Keratinocyte (primary cell): ENCODE data around the gene STEAP1. TPM values are rescaled to one million over a fixed set of nuclear protein-coding genes. Genes with fewer than 3 reads are reported as not detected.

ENCODE experiments used
- DNase-seq: peaks from one replicate; pipeline ENCODE4 v3.0.0-alpha.2; 2011; ENCODE audit warnings: low read depth, missing footprints, low spot score
- FAIRE-seq: peaks from 2 replicates; lab custom pipeline; 2011; peaks lifted over from hg19 to GRCh38; lab: Jason Lieb, UNC
- H2AFZ ChIP-seq: 2 replicates; pipeline ENCODE4 v1.6.0; 2012; ENCODE audit warnings: low read length, control low read depth, inconsistent platforms; ENCODE audit not compliant: control insufficient read depth
- H3K27ac ChIP-seq: 2 replicates; pipeline ENCODE4 v1.5.1; 2011; ENCODE audit warnings: low read length; ENCODE audit not compliant: control insufficient read depth, insufficient read depth
- H3K27me3 ChIP-seq: 3 replicates; pipeline ENCODE4 v1.6.0; 2011; ENCODE audit warnings: low read length; ENCODE audit not compliant: control insufficient read depth, insufficient read depth; ENCODE audit errors: extremely low read depth
- H3K36me3 ChIP-seq, 2 experiments: 2 replicates in 1 of 2; 3 replicates in 1 of 2; pipeline ENCODE4 v1.5.1; 2011; ENCODE audit warnings: low read length in 2 of 2, mild to moderate bottlenecking in 1 of 2; ENCODE audit not compliant: control insufficient read depth in 2 of 2, insufficient read depth in 2 of 2; ENCODE audit errors: extremely low read depth in 1 of 2
- H3K4me1 ChIP-seq: 3 replicates; pipeline ENCODE4 v1.5.1; 2011; ENCODE audit warnings: low read length; ENCODE audit not compliant: control insufficient read depth, insufficient read depth; ENCODE audit errors: extremely low read depth
- H3K4me2 ChIP-seq: 3 replicates; pipeline ENCODE4 v1.6.0; 2011; ENCODE audit warnings: low read depth, low read length; ENCODE audit not compliant: control insufficient read depth, insufficient read depth; ENCODE audit errors: extremely low read depth
- H3K4me3 ChIP-seq, 3 experiments: fragments of 200-600 bp in 1 of 3; sonication (generic) in 1 of 3; 2 replicates in 2 of 3; 3 replicates in 1 of 3; pipeline ENCODE4 v1.5.1; 2011 to 2016; ENCODE audit warnings: low read length in 3 of 3, mild to moderate bottlenecking in 3 of 3, control low read depth in 2 of 3, inconsistent platforms in 1 of 3, low read depth in 1 of 3, mixed read lengths in 1 of 3, mixed run types in 1 of 3, moderate library complexity in 1 of 3; ENCODE audit not compliant: control insufficient read depth in 2 of 3, insufficient read depth in 2 of 3; ENCODE audit errors: extremely low read depth in 1 of 3
- H3K79me2 ChIP-seq: 2 replicates; pipeline ENCODE4 v1.6.0; 2012; ENCODE audit warnings: low read length; ENCODE audit not compliant: control insufficient read depth, insufficient read depth
- H3K9ac ChIP-seq: 3 replicates; pipeline ENCODE4 v1.6.0; 2011; ENCODE audit warnings: low read length; ENCODE audit not compliant: control insufficient read depth, insufficient read depth; ENCODE audit errors: extremely low read depth
- H3K9me1 ChIP-seq: 3 replicates; pipeline ENCODE4 v1.6.0; 2011; ENCODE audit warnings: low read length; ENCODE audit not compliant: control insufficient read depth, insufficient read depth; ENCODE audit errors: extremely low read depth
- H3K9me3 ChIP-seq: 2 replicates; pipeline ENCODE4 v1.5.1; 2012; ENCODE audit warnings: low read depth, low read length; ENCODE audit not compliant: control insufficient read depth
- H4K20me1 ChIP-seq: 3 replicates; pipeline ENCODE4 v1.6.0; 2011; ENCODE audit warnings: low read length; ENCODE audit not compliant: control insufficient read depth, insufficient read depth; ENCODE audit errors: extremely low read depth
- EZH2 ChIP-seq: IDR thresholded peaks from one replicate; pipeline ENCODE4 v1.6.1; 2012; ENCODE audit warnings: inconsistent platforms, mild to moderate bottlenecking, low read length, moderate library complexity
- dilution Hi-C: fragments of 300-500 bp; cut with MboI; formaldehyde crosslinking; loops from one replicate; pipeline ENCODE4 v1.7.0; 2020; ENCODE audit warnings: low sequenced_read_pairs; ENCODE audit not compliant: extremely low pct_ligation_motif_present
- polyA plus RNA-seq, 5 experiments: library from polyadenylated mRNA; depleted of rRNA in 3 of 5; stranded (reverse) in 3 of 5; stranded (forward) in 1 of 5; unstranded in 1 of 5; fragments of >200 nt; gene quantifications; 1 replicate in 1 of 5; 2 replicates in 3 of 5; 3 replicates in 1 of 5; pipeline versions ENCODE4 v1.2.1 to v1.2.3, GENCODE V29; 2011 to 2012; ENCODE audit warnings: missing spikeins in 2 of 5, low read depth in 1 of 5, low replicate concordance in 1 of 5
- TF ChIP-seq, protein P1 (sequence below), 3 experiments: IDR thresholded peaks in 1 of 3; conservative IDR thresholded peaks in 1 of 3; optimal IDR thresholded peaks in 1 of 3; 2 replicates in 2 of 3; 3 replicates in 1 of 3; pipeline versions ENCODE3 to v1.5.1; 2011; ENCODE audit warnings: low read length in 3 of 3, mild to moderate bottlenecking in 3 of 3, moderate library complexity in 2 of 3, control low read depth in 1 of 3, inconsistent platforms in 1 of 3; ENCODE audit not compliant: insufficient read depth in 2 of 3; ENCODE audit errors: extremely low read depth in 1 of 3

STEAP1 gene
- polyA plus RNA-seq, 1 donor (not counting 4 experiments of a cell fraction or from before 2014, with no cell fraction given): 19.0 TPM

DNA sequence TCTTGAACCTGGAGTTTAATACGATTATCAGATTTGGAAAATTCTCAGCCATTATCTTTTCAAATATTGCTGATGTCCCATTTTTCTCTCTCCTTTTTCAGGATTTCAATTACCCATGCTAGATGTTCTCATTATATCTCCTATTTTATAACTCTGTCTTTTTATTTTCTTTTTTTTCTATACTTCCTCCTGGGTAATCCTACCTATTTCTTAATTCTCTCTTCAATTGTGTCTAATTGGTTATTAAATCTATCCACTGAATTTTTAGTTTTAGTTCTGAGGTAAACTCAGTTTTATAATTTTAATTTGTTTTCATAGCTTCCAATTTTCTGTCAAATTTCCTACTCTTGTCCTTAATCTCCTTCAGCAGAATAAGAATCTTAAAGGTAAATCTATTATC, 15.6 kb downstream of the STEAP1 start:
- H3K4me3 ChIP-seq: no peak overlapping the region
- H4K20me1 ChIP-seq: no peaks in the 10 kb centered on the region
- H3K9me3 ChIP-seq: no peaks in the 10 kb centered on the region
- FAIRE-seq: no peak
- no peaks in the 10 kb centered on the region for H3K9me1 ChIP-seq
- no peaks in the 10 kb centered on the region for H3K27me3 ChIP-seq
- no peak overlapping the region for H3K9ac ChIP-seq
- DNase-seq: no peak
- no peaks in the 10 kb centered on the region for H3K79me2 ChIP-seq
- H3K36me3 ChIP-seq: no peaks in the 10 kb centered on the region
- no peak overlapping the region for H3K4me2 ChIP-seq
- dilution Hi-C loops: no loop called here
- TF ChIP-seq EZH2: no peak
- TF ChIP-seq, protein P1, sequence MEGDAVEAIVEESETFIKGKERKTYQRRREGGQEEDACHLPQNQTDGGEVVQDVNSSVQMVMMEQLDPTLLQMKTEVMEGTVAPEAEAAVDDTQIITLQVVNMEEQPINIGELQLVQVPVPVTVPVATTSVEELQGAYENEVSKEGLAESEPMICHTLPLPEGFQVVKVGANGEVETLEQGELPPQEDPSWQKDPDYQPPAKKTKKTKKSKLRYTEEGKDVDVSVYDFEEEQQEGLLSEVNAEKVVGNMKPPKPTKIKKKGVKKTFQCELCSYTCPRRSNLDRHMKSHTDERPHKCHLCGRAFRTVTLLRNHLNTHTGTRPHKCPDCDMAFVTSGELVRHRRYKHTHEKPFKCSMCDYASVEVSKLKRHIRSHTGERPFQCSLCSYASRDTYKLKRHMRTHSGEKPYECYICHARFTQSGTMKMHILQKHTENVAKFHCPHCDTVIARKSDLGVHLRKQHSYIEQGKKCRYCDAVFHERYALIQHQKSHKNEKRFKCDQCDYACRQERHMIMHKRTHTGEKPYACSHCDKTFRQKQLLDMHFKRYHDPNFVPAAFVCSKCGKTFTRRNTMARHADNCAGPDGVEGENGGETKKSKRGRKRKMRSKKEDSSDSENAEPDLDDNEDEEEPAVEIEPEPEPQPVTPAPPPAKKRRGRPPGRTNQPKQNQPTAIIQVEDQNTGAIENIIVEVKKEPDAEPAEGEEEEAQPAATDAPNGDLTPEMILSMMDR (optimal IDR thresholded peaks at IDR 0.05 in 1 of 3, IDR thresholded peaks at IDR 0.05 in 1 of 3, conservative IDR thresholded peaks at IDR 0.05 in 1 of 3; ENCODE audit: extremely low read depth in 1 of 3, insufficient read depth in 2 of 3, low read length in 3 of 3): no peak
- H3K27ac ChIP-seq: no peak overlapping the region
- no peak overlapping the region for H2AFZ ChIP-seq
- H3K4me1 ChIP-seq: peaks cover 3% of the 10 kb centered on the region

DNA sequence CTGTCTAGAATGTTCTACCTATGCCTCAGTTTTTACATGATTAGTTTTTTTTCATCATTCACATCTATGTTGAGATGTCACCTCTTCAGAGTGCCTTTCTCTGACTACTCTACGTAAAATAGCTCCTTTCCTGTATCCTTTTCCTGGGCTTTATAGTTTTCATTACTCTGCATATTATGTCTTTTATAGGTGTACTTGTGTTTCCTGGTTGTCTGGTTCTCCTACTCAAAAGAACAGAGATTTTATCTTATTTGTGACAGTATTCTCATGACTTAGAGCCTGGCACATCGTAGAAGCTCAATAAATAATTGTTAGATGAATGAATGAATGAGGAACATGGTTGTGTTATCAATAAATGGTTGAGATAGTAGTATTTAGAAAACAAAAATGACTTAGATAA, 17.9 kb downstream of the STEAP1 start:
- H3K27ac ChIP-seq: no peak overlapping the region
- DNase-seq: no peak
- no peaks in the 10 kb centered on the region for H3K27me3 ChIP-seq
- TF ChIP-seq, protein P1 (optimal IDR thresholded peaks at IDR 0.05 in 1 of 3, IDR thresholded peaks at IDR 0.05 in 1 of 3, conservative IDR thresholded peaks at IDR 0.05 in 1 of 3; ENCODE audit: extremely low read depth in 1 of 3, insufficient read depth in 2 of 3, low read length in 3 of 3): no peak
- TF ChIP-seq EZH2: no peak
- no peaks in the 10 kb centered on the region for H3K36me3 ChIP-seq
- no peak overlapping the region for H3K4me2 ChIP-seq
- no peaks in the 10 kb centered on the region for H3K79me2 ChIP-seq
- peaks cover 4% of the 10 kb centered on the region for H3K9me3 ChIP-seq
- no peaks in the 10 kb centered on the region for H3K9me1 ChIP-seq
- FAIRE-seq: no peak
- no peak overlapping the region for H3K4me3 ChIP-seq
- peaks cover 3% of the 10 kb centered on the region for H3K4me1 ChIP-seq
- no peaks in the 10 kb centered on the region for H4K20me1 ChIP-seq
- no peak overlapping the region for H3K9ac ChIP-seq
- dilution Hi-C loops: no loop called here
- no peak overlapping the region for H2AFZ ChIP-seq
